PC-3 (cell line): ENCODE measurements around the gene FGGY. TPM values are rescaled to one million over a fixed set of nuclear protein-coding genes. Genes with fewer than 3 reads are reported as not detected.

Source experiments
- ATAC-seq: fragments of 200-7000 bp; cut with Tn5 transposase; 2 replicates; pipeline ENCODE4 v1.9.1; 2020; ENCODE audit warnings: mild to moderate bottlenecking, moderate library complexity
- BruUV-seq: library from RNA; stranded (reverse); fragments of 400-500 nt; replicated peaks from 2 replicates; lab custom pipeline; 2021; lab: Mats Ljungman, UMichigan
- CTCF ChIA-PET: fragments of 300-600 bp; sonication (Branson Sonifier 250); formaldehyde crosslinking; loops from one replicate; lab custom pipeline; 2022; ENCODE audit warnings: antibody characterized with exemption; lab: Charles Lee
- POLR2A ChIA-PET: fragments of 300-600 bp; sonication (Branson Sonifier 250); formaldehyde crosslinking; loops from one replicate; lab custom pipeline; 2022; ENCODE audit warnings: antibody characterized with exemption; ENCODE audit not compliant: unreplicated experiment; lab: Charles Lee
- DNase-seq: peaks from one replicate; pipeline ENCODE4 v3.0.0-alpha.2; 2015
- H2AFZ ChIP-seq: fragments of 300-600 bp; sonication (generic); 2 replicates; pipeline ENCODE4 v1.6.0; 2016; ENCODE audit warnings: antibody characterized with exemption, low read length
- H3F3A ChIP-seq: fragments of 300-600 bp; sonication (generic); one replicate; pipeline ENCODE4 v1.6.0; 2017; ENCODE audit warnings: antibody characterized with exemption, low read length, control low read depth, mild to moderate bottlenecking; ENCODE audit not compliant: unreplicated experiment
- H3K27ac ChIP-seq: fragments of 300-600 bp; sonication (generic); 2 replicates; pipeline ENCODE4 v1.5.1; 2016; ENCODE audit warnings: mild to moderate bottlenecking, low read length
- H3K27me3 ChIP-seq: fragments of 300-600 bp; sonication (generic); 2 replicates; pipeline ENCODE4 v1.6.1; 2016; ENCODE audit warnings: low read length, mixed read lengths
- H3K36me3 ChIP-seq: fragments of 300-600 bp; sonication (generic); 2 replicates; pipeline ENCODE4 v1.6.1; 2016; ENCODE audit warnings: low read depth, mixed run types, low read length, mixed read lengths
- H3K4me1 ChIP-seq: fragments of 300-600 bp; sonication (generic); 2 replicates; pipeline ENCODE4 v1.5.1; 2016; ENCODE audit warnings: low read length; ENCODE audit not compliant: insufficient read depth
- H3K4me2 ChIP-seq: fragments of 300-600 bp; sonication (generic); 2 replicates; pipeline ENCODE4 v1.6.0; 2016; ENCODE audit warnings: low read length
- H3K4me3 ChIP-seq: fragments of 300-600 bp; sonication (generic); 2 replicates; pipeline ENCODE4 v1.5.1; 2016; ENCODE audit warnings: mild to moderate bottlenecking, low read length, mixed read lengths
- H3K79me2 ChIP-seq: fragments of 300-600 bp; sonication (generic); 2 replicates; pipeline ENCODE4 v1.6.1; 2017; ENCODE audit warnings: low read length, mixed read lengths
- H3K9ac ChIP-seq: fragments of 300-600 bp; sonication (generic); 2 replicates; pipeline ENCODE4 v1.6.0; 2016; ENCODE audit warnings: mild to moderate bottlenecking, low read length
- H3K9me2 ChIP-seq: fragments of 300-600 bp; sonication (generic); replicated peaks from 2 replicates; pipeline ENCODE4 v1.6.1; 2016; ENCODE audit warnings: mixed run types, low read length, mixed read lengths
- H3K9me3 ChIP-seq: fragments of 300-600 bp; sonication (generic); 2 replicates; pipeline ENCODE4 v1.6.1; 2016; ENCODE audit warnings: low read length, mixed read lengths
- H4K20me1 ChIP-seq: fragments of 300-600 bp; sonication (generic); 2 replicates; pipeline ENCODE4 v1.6.1; 2016; ENCODE audit warnings: low read length, mixed read lengths
- CTCF ChIP-seq: fragments of 300-600 bp; sonication (generic); conservative IDR thresholded peaks from 2 replicates; pipeline ENCODE4 v1.5.1; 2017; ENCODE audit warnings: antibody characterized with exemption, low read depth, mild to moderate bottlenecking, low read length
- EZH2 ChIP-seq: fragments of 300-600 bp; sonication (generic); IDR thresholded peaks from one replicate; pipeline ENCODE4 v1.6.1; 2017; ENCODE audit warnings: antibody characterized with exemption, mild to moderate bottlenecking, low read length; ENCODE audit not compliant: unreplicated experiment
- EZH2phosphoT487 ChIP-seq: fragments of 300-600 bp; sonication (generic); IDR thresholded peaks from 2 replicates; pipeline ENCODE4 v1.6.1; 2018; ENCODE audit warnings: mild to moderate bottlenecking, antibody characterized with exemption, low read length, borderline replicate concordance
- intact Hi-C: fragments of 100-400 bp; cut with micrococcal nuclease; formaldehyde crosslinking; loops from 2 replicates; pipeline ENCODE4 v1.9.0; 2023
- total RNA-seq: library from RNA; depleted of rRNA; stranded (reverse); fragments of >200 nt; gene quantifications from 2 replicates; pipeline ENCODE4 v1.2.3, GENCODE V29; 2014

Gene FGGY
- total RNA-seq, 1 experiment from 2014 or later = 7.4 TPM

GRCh38 chr1:59390307-59390706, 93.4 kb downstream of the FGGY start:
- H3K27ac ChIP-seq = no peak overlapping the region
- H3F3A ChIP-seq = no peaks in the 10 kb centered on the region
- no peak overlapping the region for H2AFZ ChIP-seq
- no peaks in the 10 kb centered on the region for H3K36me3 ChIP-seq
- H3K9me3 ChIP-seq = no peaks in the 10 kb centered on the region
- no peaks in the 10 kb centered on the region for H3K4me1 ChIP-seq
- no TSS peak for BruUV-seq
- POLR2A ChIA-PET = no interaction called here
- no peaks in the 10 kb centered on the region for H3K79me2 ChIP-seq
- no peaks in the 10 kb centered on the region for H3K9me2 ChIP-seq
- DNase-seq = no peak
- no peaks in the 10 kb centered on the region for H4K20me1 ChIP-seq
- no peak overlapping the region for H3K4me3 ChIP-seq
- H3K4me2 ChIP-seq = no peak overlapping the region
- CTCF ChIA-PET = no interaction called here
- intact Hi-C loops = no loop called here
- ATAC-seq = no peak
- H3K27me3 ChIP-seq = no peaks in the 10 kb centered on the region
- no peak overlapping the region for H3K9ac ChIP-seq
- TF ChIP-seq EZH2 (no peak), EZH2phosphoT487 (no peak), CTCF (no peak)

DNA sequence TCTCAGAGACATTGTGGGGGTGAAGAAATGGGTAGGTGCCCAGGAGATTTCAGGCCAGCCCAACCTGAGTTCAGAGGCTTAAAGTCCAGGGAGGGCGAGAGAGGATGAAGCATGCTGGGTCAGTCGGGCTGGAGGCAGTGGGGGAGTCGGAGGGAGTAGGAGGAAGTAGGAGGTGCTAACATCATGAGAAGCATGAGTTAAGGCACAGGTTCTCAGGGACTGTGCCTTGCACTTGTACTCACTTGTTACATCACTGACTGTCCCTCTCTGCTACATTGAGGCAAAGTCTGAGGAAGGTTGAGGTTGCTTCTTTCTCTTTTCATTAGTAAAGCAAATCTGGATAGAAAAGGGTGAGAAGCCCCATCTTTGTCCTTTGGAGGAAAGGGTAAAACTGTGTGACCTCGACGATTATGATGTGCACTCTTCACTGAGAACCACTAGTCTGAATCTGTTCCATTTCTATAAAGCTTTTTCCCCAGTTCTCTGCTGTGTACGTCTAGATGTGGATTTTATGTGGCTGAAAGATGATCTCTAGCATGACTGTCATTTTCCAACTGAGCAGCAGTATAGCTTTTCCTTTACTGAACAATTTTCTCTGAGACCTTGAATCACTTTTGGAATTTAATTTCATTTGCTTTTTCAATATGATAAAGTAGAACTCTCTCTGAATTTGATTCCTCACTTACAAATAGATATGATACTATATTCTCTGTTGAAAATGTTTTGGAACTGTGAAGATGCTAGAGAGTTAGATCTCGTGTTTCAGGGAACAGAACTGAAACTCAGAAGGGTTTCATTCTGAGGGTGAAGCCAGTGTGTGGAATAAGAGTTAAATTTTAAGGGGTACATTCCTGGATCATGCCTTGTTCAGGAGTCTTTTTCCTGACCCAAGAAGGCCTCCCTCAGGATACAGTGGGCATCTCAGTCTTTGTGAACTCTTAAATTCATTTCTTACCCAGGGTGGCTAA, 94.6 kb downstream of the FGGY start:
- intact Hi-C loops = no loop called here
- CTCF ChIA-PET = no interaction called here
- H3K4me1 ChIP-seq = no peaks in the 10 kb centered on the region
- H3K27me3 ChIP-seq = no peaks in the 10 kb centered on the region
- H3K36me3 ChIP-seq = no peaks in the 10 kb centered on the region
- no peaks in the 10 kb centered on the region for H3K9me2 ChIP-seq
- no peak overlapping the region for H3K4me2 ChIP-seq
- no peak overlapping the region for H3K9ac ChIP-seq
- no peak for ATAC-seq
- no peaks in the 10 kb centered on the region for H4K20me1 ChIP-seq
- no peaks in the 10 kb centered on the region for H3F3A ChIP-seq
- H3K4me3 ChIP-seq = no peak overlapping the region
- no peak for TF ChIP-seq EZH2phosphoT487
- no peak for TF ChIP-seq EZH2
- TF ChIP-seq CTCF = no peak
- H3K79me2 ChIP-seq = no peaks in the 10 kb centered on the region
- BruUV-seq = no TSS peak
- DNase-seq = no peak
- no peak overlapping the region for H3K27ac ChIP-seq
- no peak overlapping the region for H2AFZ ChIP-seq
- POLR2A ChIA-PET = no interaction called here
- no peaks in the 10 kb centered on the region for H3K9me3 ChIP-seq
